SK-N-SH treated with all-trans-retinoic acid at 6 μM for 48 hours (cell line): ENCODE results near the gene ARMH3.

Experiments
- ATAC-seq: fragments of 200-7000 bp; cut with Tn5 transposase; 3 replicates; pipeline ENCODE4 v1.9.1; 2020; ENCODE audit warnings: mild to moderate bottlenecking, moderate library complexity
- ARNTL ChIP-seq: fragments of 450-650 bp; formaldehyde crosslinking; IDR thresholded peaks from 2 replicates; pipeline ENCODE4 v1.5.0; 2020; ENCODE audit warnings: low read depth, mild to moderate bottlenecking, moderate library complexity, borderline replicate concordance
- BACH2 ChIP-seq: fragments of 250-450 bp; sonication (Bioruptor Pico); IDR thresholded peaks from 2 replicates; pipeline ENCODE4 v1.9.0; 2021; ENCODE audit warnings: mild to moderate bottlenecking, borderline replicate concordance
- CREB5 ChIP-seq: fragments of 250-450 bp; sonication (Bioruptor Pico); IDR thresholded peaks from 2 replicates; pipeline ENCODE4 v1.5.1; 2020; ENCODE audit warnings: low read depth, mild to moderate bottlenecking, moderate library complexity
- CSRNP3 ChIP-seq: fragments of 250-450 bp; sonication (Bioruptor Pico); IDR thresholded peaks from 2 replicates; pipeline ENCODE4 v1.5.1; 2021; ENCODE audit warnings: mild to moderate bottlenecking, moderate library complexity
- ESRRG ChIP-seq: fragments of 250-450 bp; sonication (Bioruptor Pico); IDR thresholded peaks from 2 replicates; pipeline ENCODE4 v1.6.1; 2021; ENCODE audit warnings: mild to moderate bottlenecking
- GLIS3 ChIP-seq: fragments of 250-450 bp; sonication (Bioruptor Pico); IDR thresholded peaks from 2 replicates; pipeline ENCODE4 v1.5.0; 2020; ENCODE audit warnings: mild to moderate bottlenecking, moderate library complexity
- ISL1 ChIP-seq: fragments of 250-450 bp; sonication (Bioruptor Pico); IDR thresholded peaks from 2 replicates; pipeline ENCODE4 v2.1.2; 2022; ENCODE audit warnings: mild to moderate bottlenecking, moderate library complexity
- OSR1 ChIP-seq: fragments of 250-450 bp; sonication (Bioruptor Pico); IDR thresholded peaks from 2 replicates; pipeline ENCODE4 v1.8.0; 2022; ENCODE audit warnings: moderate library complexity, mild to moderate bottlenecking, inconsistent platforms
- PATZ1 ChIP-seq: fragments of 250-450 bp; sonication (Bioruptor Pico); IDR thresholded peaks from 2 replicates; pipeline ENCODE4 v1.8.0; 2020; ENCODE audit warnings: mild to moderate bottlenecking, moderate library complexity, borderline replicate concordance
- POU6F1 ChIP-seq: fragments of 250-450 bp; sonication (Bioruptor Pico); IDR thresholded peaks from 2 replicates; pipeline ENCODE4 v1.8.0; 2021; ENCODE audit warnings: low read depth, mild to moderate bottlenecking, moderate library complexity, borderline replicate concordance
- PPARA ChIP-seq: fragments of 250-450 bp; sonication (Bioruptor Pico); IDR thresholded peaks from 2 replicates; pipeline ENCODE4 v1.5.0; 2020; ENCODE audit warnings: mild to moderate bottlenecking, borderline replicate concordance
- RARB ChIP-seq: fragments of 250-450 bp; sonication (Bioruptor Pico); IDR thresholded peaks from 2 replicates; pipeline ENCODE4 v1.8.0; 2021; ENCODE audit warnings: mild to moderate bottlenecking, moderate library complexity
- SNAI2 ChIP-seq: fragments of 250-450 bp; sonication (Bioruptor Pico); IDR thresholded peaks from 2 replicates; pipeline ENCODE4 v1.5.0; 2020; ENCODE audit warnings: mild to moderate bottlenecking, moderate library complexity
- TCF4 ChIP-seq: fragments of 250-450 bp; sonication (Bioruptor Pico); IDR thresholded peaks from 2 replicates; pipeline ENCODE4 v1.8.0; 2021; ENCODE audit warnings: mild to moderate bottlenecking, moderate library complexity, borderline replicate concordance
- TOX ChIP-seq: fragments of 250-450 bp; sonication (Bioruptor Pico); IDR thresholded peaks from 2 replicates; pipeline ENCODE4 v1.8.0; 2021; ENCODE audit warnings: mild to moderate bottlenecking, moderate library complexity, borderline replicate concordance
- TSHZ2 ChIP-seq: fragments of 250-450 bp; sonication (Bioruptor Pico); IDR thresholded peaks from 2 replicates; pipeline ENCODE4 v1.5.0; 2020; ENCODE audit warnings: mild to moderate bottlenecking, moderate library complexity
- ZC3H10 ChIP-seq: fragments of 250-450 bp; sonication (Bioruptor Pico); IDR thresholded peaks from 2 replicates; pipeline ENCODE4 v1.5.1; 2021; ENCODE audit warnings: mild to moderate bottlenecking, moderate library complexity
- ZFP3 ChIP-seq: fragments of 250-450 bp; sonication (Bioruptor Pico); IDR thresholded peaks from 2 replicates; pipeline ENCODE4 v1.5.0; 2020; ENCODE audit warnings: mild to moderate bottlenecking, moderate library complexity
- ZFP30 ChIP-seq: fragments of 450-650 bp; formaldehyde crosslinking; IDR thresholded peaks from 2 replicates; pipeline ENCODE4 v1.5.0; 2022; ENCODE audit warnings: mild to moderate bottlenecking, moderate library complexity
- ZNF565 ChIP-seq: fragments of 450-650 bp; formaldehyde crosslinking; conservative IDR thresholded peaks from 2 replicates; pipeline ENCODE4 v1.5.0; 2020; ENCODE audit warnings: low read depth, mild to moderate bottlenecking, moderate library complexity
- ZNF70 ChIP-seq: fragments of 450-650 bp; formaldehyde crosslinking; IDR thresholded peaks from 2 replicates; pipeline ENCODE4 v1.5.0; 2020; ENCODE audit warnings: mild to moderate bottlenecking, moderate library complexity
- ZNF8 ChIP-seq: fragments of 450-650 bp; formaldehyde crosslinking; IDR thresholded peaks from 2 replicates; pipeline ENCODE4 v1.5.0; 2020; ENCODE audit warnings: mild to moderate bottlenecking, moderate library complexity

ARMH3 gene

GRCh38 chr10:102027261-102027660 is 28.7 kb downstream of the ARMH3 start (continued):
- TF ChIP-seq TSHZ2 (CRISPR knock-in tag) (no peak), BACH2 (no peak), ZFP3 (CRISPR knock-in tag) (no peak), GLIS3 (CRISPR knock-in tag) (no peak), POU6F1 (CRISPR knock-in tag) (no peak), ZNF8 (no peak), ARNTL (no peak), TCF4 (CRISPR knock-in tag) (no peak), TOX (CRISPR knock-in tag) (no peak)

- TF ChIP-seq BACH2 (no peak), OSR1 (CRISPR knock-in tag) (no peak), ZNF8 (no peak), RARB (CRISPR knock-in tag) (no peak), ZNF565 (no peak), SNAI2 (CRISPR knock-in tag) (no peak), TOX (CRISPR knock-in tag) (no peak), ZFP3 (CRISPR knock-in tag) (no peak)
- no peak for ATAC-seq
These were observed 31.2 kb downstream of the ARMH3 start for GRCh38 chr10:102024799-102025198.

- no peak for TF ChIP-seq ZFP3 (CRISPR knock-in tag)
- no peak for TF ChIP-seq ZNF8
- TF ChIP-seq CSRNP3 (CRISPR knock-in tag) = no peak
- no peak for TF ChIP-seq GLIS3 (CRISPR knock-in tag)
- TF ChIP-seq ESRRG (CRISPR knock-in tag) = no peak
- TF ChIP-seq PPARA (CRISPR knock-in tag) = no peak
- no peak for TF ChIP-seq ZNF565
- no peak for TF ChIP-seq TOX (CRISPR knock-in tag)
- TF ChIP-seq CREB5 (CRISPR knock-in tag) = no peak
- TF ChIP-seq SNAI2 (CRISPR knock-in tag) = no peak
- TF ChIP-seq PATZ1 (CRISPR knock-in tag) = no peak
- TF ChIP-seq OSR1 (CRISPR knock-in tag) = no peak
- TF ChIP-seq RARB (CRISPR knock-in tag) = no peak
- TF ChIP-seq ZNF70 (CRISPR knock-in tag) = no peak
- TF ChIP-seq ZFP30 (CRISPR knock-in tag) = no peak
- no peak for TF ChIP-seq ZC3H10 (CRISPR knock-in tag)
- no peak for TF ChIP-seq ARNTL
- TF ChIP-seq ISL1 = no peak
- TF ChIP-seq POU6F1 (CRISPR knock-in tag) = no peak
- TF ChIP-seq, all 23 proteins: peak for 0
- no peak for ATAC-seq
These were observed 35.0 kb downstream of the ARMH3 start for GRCh38 chr10:102020938-102021337.
